ENCODE results near the gene SHOX.
"Not testable (repeated sequence)": the region's sequence is repeated elsewhere in the genome, so short reads cannot be mapped to it uniquely, and the experiment has no call there.

Gene SHOX

DNA sequence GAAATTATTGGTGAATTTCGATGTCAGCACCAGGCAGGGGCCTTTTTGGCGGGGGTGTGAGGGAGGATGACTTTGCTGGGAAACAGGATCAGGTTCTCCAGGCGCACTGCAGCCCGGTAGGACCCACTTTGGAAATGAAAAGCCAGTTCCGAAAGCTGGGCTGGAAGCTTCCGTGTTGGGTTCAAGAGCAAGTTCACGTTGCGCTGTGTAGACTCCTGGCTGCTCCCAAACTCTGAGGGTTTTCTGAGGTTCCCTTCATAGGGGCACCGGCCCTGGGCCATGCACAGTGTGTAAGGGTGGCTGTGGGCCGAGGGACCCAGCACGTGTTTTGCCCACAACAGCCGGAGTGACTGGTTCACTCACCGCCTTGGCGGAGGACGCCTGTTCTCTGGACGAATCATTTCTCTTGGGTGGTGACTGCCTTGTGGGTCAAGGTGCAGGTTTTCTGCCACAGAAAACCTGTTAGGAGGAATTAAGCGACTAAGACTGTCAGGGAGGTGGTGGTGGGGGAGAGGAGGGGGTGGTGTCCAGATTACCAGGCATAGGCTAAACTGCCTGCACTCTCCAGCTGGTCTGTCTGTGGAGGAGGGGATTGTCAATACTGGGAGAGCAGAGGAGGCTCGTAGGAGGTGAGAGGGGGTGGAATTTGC is 8.0 kb downstream of the SHOX start:
- FAIRE-seq, result no peak

DNA sequence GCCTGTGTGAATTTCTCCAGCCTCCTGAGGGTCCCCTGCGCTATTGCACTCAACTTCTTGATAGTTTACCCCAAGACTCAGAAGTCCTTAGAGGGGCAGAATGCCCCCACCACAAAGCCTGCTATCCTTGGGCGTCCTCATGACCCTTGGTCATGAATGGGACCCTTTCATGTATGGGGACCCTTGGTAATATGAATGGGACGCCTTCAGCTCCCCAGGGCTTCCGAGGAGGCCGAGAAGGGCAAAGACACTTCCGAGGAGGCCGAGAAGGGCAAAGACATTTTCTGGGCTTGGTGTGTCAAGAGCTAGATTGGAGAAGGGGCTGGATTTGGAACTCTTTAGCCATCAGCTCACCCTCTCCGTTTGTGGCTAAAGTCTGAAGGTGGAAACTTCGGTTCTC is 8.6 kb downstream of the SHOX start:
- no peak for FAIRE-seq

DNA sequence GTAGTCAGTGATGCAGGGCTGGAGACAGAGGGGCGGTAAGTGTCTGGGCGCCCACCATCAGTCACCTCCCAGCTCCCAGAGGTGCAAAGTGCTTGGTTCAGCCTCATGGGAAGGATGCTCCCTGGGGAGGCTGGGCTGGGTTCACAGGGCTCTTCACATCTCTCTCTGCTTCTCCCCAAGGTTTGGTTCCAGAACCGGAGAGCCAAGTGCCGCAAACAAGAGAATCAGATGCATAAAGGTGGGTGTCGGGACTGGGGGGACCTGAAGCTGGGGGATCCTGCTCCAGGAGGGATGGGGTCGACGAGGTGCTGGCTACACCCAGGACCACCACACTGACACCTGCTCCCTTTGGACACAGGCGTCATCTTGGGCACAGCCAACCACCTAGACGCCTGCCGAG is 10.1 kb downstream of the SHOX start:
- no peak for FAIRE-seq

DNA sequence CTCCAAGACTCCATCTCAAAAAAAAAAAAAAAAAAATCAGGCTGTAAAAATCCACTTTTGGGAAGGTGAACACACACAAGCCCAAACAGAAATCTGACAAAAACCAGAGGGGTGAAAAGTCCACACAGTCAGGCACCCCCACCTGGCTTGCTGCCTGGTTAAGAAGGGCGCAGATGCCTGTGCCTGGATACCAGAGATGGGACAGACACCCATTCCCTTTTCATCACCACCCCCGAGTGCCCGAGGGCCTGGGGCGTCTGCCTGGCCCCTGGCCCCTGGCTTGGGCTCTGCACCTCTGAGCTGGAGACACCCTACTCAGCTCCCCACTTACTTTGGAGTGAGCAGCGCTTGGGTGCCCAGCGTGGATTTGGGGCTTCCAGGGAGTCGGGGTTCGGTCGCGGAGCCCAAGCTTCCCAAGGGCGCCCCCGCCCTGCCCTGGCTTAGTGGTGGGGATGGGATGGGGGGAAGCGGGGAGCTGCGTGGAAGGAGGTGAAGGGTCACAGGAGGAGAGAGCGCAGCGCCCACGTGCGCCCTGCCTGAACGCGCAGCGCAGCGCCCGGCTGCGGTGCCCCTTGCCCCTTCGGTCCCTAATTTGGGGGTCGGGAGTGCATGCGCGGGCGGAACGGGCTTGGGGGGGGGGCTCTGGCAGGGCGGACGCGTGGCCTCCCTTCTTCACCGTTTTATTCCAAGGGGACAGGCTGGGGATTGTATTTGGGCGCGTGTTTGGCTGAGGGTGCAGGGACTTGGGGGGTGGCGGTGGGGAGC is 11.3 kb downstream of the SHOX start:
- no peak for FAIRE-seq

DNA sequence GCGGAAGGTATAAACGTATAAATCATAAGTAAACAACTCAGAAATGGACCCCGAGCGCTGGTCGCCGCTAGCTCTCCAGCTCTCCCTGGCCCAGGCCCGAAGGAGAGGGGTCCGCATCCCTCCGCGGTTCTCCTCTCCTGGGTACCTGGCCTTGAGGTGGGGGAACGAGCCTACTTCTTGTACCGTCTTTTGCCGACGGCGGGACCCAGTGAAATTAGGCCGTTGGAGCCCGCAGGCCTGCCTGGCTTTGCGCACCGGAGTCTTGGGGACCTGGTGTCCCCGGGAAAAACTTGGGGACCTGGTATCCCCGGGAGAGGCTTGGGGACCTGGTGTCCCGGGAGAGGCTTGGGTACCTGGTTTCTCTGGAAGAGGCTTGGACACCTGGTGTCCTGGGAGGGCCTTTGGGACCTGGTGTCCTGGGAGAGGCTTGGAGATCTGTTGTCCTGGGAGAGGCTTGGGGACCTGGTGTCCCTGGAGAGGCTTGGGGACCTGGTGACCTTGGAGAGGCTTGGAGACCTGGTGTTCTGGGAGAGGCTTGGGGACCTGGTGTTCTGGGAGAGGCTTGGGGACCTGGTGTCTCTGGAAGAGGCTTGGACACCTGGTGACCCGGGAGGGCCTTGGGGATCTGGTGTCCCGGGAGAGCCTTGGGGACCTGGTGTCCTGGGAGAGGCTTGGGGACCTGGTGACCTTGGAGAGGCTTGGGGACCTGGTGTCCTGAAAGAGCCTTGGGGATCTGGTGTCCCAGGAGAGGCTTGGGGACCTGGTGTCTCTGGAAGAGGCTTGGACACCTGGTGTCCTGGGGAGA is 12.0 kb downstream of the SHOX start:
- FAIRE-seq, result no peak

DNA sequence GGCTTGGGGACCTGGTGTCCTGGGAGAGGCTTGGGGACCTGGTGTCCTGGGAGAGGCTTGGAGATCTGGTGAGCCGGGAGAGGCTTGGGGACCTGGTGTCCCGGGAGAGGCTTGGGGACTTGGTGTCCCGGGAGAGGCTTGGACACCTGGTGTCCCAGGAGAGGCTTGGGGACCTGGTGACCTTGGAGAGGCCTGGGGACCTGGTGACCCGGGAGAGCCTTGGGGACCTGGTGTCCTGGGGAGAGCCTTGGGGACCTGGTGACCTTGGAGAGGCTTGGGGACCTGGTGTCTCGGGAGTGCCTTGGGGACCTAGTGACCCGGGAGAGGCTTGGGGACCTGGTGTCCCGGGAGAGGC is 12.6 kb downstream of the SHOX start:
- FAIRE-seq, result no peak

DNA sequence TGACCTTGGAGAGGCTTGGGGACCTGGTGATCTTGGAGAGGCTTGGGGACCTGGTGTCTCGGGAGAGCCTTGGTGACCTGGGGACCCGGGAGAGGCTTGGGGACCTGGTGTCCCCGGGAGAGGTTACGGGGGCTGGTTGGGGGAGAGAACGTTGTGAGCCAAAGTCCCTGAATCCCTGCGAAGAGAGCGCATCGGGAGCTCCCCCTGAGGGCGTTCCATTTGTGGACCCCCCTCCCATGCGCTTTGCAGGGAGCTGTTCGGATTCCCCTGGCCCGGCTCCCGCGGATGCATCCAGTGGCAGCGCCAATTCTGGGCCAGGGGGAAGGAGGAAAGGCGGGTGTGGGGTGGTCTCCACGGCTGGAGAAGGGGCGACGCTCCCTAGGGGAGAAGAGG is 13.3 kb downstream of the SHOX start:
- no peak for FAIRE-seq

DNA sequence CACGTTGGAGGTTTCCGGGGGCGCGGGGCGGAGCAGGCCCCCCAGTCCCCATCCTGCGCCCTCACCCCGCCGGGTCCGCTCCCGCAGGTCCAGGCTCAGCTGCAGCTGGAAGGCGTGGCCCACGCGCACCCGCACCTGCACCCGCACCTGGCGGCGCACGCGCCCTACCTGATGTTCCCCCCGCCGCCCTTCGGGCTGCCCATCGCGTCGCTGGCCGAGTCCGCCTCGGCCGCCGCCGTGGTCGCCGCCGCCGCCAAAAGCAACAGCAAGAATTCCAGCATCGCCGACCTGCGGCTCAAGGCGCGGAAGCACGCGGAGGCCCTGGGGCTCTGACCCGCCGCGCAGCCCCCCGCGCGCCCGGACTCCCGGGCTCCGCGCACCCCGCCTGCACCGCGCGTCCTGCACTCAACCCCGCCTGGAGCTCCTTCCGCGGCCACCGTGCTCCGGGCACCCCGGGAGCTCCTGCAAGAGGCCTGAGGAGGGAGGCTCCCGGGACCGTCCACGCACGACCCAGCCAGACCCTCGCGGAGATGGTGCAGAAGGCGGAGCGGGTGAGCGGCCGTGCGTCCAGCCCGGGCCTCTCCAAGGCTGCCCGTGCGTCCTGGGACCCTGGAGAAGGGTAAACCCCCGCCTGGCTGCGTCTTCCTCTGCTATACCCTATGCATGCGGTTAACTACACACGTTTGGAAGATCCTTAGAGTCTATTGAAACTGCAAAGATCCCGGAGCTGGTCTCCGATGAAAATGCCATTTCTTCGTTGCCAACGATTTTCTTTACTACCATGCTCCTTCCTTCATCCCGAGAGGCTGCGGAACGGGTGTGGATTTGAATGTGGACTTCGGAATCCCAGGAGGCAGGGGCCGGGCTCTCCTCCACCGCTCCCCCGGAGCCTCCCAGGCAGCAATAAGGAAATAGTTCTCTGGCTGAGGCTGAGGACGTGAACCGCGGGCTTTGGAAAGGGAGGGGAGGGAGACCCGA is 14.0 kb downstream of the SHOX start:
- no peak for FAIRE-seq

DNA sequence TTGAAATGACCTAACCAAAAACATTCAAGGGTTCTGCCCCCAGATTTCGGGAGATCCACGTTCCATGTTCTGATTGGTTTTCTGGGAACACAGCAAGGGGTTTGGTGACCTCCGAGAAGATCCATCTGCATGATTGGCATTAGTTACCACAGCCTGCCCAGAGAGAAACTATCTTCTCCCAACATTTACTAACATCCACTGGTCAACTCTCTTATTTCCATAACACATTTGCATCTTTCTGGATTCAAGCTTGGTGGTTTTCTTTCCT is 15.6 kb downstream of the SHOX start:
- no peak for FAIRE-seq

DNA sequence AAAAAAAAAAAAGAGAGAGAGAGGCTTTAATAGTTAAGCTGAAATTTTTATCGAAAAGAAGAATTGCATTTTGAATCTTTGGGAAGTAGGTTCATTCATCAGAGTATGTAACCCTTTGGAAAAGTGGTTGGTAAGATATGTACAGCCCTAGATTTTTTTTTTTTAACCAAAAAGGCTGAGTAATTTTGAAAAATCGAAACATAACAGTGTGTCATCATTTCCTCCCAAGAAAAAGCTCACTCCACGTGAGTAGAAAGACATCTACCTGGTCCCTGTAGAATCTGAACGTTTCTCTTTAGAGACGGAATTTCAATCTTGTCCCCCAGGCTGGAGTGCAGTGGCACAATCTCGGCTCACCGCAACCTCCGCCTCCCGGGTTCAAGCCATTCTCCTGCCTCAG is 16.2 kb downstream of the SHOX start:
- no peak for FAIRE-seq

DNA sequence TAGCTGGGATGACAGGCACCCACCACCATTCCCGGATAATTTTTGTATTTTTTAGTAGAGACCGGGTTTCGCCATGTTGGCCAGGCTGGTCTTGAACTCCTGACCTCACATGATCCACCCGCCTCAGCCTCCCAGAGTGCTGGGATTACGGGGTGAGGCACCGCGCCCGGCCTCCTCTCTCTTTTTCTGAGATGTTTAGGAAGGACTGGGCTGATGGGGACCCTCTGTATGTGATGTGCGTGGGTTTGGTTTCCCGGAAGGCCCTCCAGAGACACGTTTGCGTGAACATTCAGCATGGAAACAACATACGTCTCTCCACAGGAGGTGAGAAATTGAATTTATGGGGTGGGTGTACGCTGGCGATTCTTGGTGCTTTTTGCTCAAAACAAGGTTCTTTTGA is 18.6 kb downstream of the SHOX start:
- no peak for FAIRE-seq

DNA sequence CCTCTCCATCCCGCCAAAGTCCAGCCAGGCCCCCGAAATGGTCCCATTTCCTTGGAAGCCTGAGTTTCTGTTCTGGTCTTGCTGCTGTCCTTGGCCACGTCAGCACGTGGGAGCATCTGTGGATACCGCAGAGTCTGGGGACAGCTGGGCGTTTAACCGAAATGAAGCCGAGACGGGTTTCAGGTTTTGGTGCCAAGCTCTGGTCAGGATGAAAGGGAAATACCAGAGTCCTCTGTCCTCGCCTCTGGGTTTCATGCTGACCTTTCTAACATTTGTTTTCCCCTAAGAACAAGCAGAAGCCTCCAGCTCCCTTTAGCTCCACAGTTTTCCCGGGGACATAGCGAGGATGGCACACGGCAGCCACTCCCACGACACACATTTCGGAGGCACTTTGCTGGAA is 19.7 kb downstream of the SHOX start:
- FAIRE-seq, result no peak

DNA sequence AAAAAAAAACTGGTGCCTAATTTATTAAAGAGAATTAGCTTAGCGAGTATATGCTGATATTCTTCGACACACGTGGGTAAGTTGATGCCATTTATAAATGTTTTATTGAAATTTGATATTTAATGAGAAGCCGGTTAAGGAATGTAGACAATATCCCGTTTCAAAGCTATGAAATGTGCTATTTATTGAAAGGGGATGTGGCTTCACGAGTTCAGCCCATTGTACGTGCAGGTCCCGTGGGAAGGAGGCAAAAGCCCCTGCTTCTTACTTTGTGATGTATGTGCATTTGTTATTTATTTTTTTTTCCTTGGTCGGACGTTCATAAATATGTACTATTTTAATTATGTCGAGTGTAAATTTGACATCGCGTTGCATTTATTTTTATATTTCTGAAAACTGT is 20.2 kb downstream of the SHOX start:
- FAIRE-seq, result no peak

DNA sequence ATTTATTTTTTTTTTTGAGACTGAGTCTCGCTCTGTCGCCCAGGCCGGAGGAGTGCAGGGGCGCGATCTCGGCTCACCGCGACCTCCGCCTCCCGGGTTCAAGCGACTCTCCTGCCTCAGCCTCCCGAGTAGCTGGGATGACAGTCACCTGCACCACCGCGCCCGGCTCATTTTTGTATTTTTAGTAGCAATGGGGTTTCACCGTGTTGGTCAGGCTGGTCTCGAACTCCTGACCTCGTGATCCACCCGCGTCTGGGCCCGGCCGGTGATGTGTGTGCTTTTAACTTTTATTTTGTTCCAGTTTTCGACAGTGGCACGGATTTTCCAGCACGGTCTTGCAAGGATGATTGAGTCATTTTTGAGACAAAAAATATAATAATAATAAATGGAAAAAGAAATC is 21.3 kb downstream of the SHOX start:
- FAIRE-seq, result not testable (repeated sequence)

DNA sequence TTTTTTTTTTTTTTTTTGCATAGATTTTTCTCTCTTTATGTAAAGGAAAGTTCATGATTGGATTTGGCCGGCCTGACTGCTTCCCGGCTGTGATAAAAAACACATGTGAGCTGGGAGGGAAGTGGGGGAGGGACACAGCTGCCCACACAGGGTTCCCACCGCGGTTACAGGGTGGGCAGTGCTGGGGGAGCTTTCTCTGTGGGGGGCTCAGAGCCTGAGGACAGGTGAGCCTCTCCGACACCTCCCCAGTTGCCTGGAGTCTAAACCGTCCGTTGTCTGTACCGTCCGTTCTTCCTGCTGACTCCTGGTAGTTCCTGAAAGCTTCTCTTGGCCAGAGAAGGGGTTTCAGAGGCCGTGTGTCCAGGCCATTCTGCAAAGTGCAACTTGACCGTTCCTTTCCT is 21.8 kb downstream of the SHOX start:
- FAIRE-seq, result no peak

DNA sequence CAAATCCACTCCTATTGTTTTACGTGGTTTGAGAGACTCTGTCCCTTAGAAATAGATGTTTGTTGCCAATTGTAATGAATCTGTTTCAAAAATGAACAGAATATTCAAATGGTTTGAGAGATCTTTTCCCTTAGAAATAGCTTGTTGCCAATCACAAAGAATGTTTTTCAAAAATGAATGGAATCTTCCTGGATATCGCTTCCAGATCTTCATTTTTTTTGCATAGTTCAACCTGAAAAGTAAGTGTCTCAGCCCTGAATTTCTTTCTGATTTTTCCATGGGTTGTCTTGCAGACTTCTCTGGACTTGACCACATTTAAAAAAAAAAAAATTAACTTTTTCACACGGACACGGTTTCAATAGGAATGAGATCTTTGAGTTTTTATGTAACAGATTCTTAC is 22.7 kb downstream of the SHOX start:
- FAIRE-seq, result no peak

DNA sequence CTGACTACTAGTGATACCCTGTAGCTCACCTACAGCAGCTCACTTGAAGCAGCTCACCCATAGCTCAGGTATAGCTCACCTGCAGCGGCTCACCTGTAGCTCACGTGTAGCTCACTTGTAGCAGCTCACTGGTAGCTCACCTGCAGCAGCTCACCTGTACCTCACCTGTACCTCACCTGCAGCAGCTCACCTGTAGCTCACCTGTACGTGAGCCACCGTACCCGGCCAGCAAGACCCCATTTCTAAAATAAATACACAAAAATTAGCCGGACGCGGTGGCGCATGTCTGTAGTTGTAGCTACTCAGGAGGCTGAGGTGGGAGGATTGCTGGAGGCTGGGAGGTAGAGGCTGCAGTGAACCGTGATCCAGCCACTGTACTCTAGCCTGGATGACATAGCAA is 30.6 kb downstream of the SHOX start:
- no peak for FAIRE-seq

DNA sequence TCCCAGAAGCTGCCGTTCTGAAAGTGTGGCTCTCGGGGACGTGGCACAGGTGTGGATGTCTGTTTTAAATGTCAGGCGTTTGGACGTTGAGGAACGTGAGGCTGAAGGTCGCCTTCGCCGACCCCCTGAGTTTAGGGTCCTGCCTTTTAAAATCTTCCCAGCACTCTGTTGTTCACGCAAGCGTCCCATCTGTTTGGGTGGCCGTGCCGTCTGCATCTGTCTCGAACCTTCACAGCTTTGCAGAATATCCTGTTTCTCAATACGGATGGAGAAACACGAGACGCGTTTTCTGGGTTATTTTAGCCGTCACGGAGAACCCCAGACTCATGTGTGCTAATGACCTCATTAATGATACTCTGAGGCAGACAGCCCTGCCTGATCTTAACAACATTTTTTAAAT is 31.5 kb downstream of the SHOX start:
- no peak for FAIRE-seq

DNA sequence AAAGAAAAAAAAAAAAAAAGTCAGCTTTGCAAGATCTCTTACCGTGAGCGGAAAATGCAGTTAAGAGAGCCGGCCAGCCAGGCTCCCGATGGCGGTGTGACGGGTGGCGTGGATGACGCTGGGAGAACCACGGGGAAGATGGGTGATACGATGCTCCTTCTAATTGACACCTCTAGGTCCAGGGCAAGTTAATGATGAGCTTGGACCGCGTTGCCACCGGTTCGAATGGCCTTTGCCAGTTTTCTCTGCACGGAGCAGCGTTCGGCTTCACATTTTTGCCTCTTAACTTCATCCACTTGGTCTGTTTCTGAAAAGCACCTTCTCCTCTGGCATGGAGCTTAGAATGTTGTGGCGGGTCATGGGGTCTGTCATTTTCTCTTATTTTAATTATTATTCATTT is 33.2 kb downstream of the SHOX start:
- no peak for FAIRE-seq

DNA sequence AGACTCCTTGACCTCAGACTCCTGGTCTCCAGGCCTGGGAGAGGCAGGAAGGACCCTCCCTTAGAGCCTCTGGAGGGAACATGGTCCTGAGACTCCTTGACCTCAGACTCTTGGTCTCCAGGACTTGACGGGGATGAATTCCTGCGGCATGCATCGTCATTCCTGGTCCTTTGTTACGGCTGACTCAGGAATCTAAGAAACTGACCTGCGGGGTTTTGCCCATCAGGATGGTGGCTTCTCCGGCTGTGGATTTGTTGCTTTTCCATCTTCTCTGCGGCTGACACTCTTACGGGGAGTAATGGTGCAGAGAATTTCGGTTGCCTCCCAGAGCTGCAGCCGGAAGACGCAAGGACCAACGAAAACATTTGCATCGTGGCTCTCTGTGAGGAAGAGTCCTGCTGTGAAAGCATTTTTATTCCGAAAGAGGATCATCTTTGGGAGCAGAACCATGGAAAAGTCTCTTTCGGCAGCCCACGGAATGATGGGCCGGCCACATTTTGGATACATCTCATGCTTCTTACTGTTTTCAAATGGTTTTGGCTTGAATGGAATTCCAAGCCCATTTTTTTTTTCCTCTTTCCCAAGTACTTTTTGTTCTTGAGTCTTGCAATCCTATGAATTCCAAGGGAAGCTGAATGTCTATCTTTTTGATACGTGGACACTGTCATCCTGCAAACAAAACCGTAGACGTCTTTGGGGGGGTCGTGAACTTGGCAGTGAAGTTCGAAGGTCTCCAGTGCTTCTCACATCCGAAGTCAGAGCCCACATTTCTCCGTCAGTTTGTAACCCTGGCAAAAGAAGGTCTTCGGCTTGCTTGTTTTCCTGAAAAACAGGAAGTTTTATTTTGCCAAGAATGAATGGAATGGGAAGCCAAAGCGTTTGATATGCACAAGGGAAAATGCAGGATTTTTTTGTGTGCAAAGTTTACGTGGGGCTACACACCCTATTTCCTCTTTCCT is 36.5 kb downstream of the SHOX start:
- no peak for FAIRE-seq

DNA sequence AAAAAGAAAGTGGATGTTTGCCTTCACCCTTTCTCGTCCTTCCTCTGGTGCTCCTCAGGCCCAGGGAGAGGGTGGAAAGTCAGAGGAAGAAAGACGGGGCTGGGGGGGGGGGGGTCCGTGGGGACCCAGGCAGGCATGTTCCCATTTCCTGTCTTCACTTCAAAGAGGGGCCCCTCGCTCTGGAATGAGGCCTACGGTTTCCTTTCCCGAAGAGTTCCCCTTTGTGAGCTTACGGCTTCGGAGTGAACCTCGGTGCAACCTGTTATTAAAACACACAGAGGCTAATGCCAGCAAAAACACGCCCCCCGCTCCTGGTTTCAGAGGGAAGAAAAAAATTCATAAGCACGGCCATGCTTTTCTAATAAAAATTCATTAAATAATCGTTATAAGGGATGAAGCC is 40.1 kb downstream of the SHOX start:
- no peak for FAIRE-seq

DNA sequence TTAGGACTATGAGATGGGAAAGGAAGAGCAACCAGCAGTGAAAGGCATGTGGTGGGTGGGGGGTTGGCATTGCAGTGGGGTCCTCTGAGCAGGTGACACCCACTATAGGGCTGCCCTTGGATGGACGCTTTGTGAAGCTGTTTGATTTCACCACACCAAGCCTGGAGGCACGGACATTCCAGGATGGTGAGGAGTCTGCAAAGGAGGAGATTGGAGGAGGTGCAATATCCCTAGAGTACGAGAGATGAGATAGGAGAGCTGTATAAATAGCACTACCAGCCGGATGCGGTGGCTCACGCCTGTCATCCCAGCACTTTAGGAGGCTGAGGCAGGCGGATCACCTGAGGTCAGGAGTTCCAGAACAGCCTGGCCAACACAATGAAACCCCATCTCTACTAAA is 42.3 kb downstream of the SHOX start:
- no peak for FAIRE-seq
